Measurements from ENCODE around the gene PRDM16.
"Not testable (repeated sequence)": the region's sequence is repeated elsewhere in the genome, so short reads cannot be mapped to it uniquely, and the experiment has no call there.

Gene PRDM16

GRCh38 chr1:3227893-3228292 is 158.9 kb downstream of the PRDM16 start:
- DNase-seq (ENCODE audit: low spot score), result no peak

GRCh38 chr1:3229081-3229725 is 160.2 kb downstream of the PRDM16 start:
- no peak for DNase-seq (ENCODE audit: low spot score)

- no peak for DNase-seq (ENCODE audit: low spot score)
Measured at GRCh38 chr1:3230553-3230952, 161.6 kb downstream of the PRDM16 start.

GRCh38 chr1:3231245-3231644 is 162.2 kb downstream of the PRDM16 start:
- DNase-seq (ENCODE audit: low spot score), result no peak

GRCh38 chr1:3231826-3232225 is 162.8 kb downstream of the PRDM16 start:
- DNase-seq (ENCODE audit: low spot score), result no peak

GRCh38 chr1:3233031-3233430 is 164.0 kb downstream of the PRDM16 start:
- no peak for DNase-seq (ENCODE audit: low spot score)

- no peak for DNase-seq (ENCODE audit: low spot score)
Measured at GRCh38 chr1:3233551-3233950, 164.5 kb downstream of the PRDM16 start.

GRCh38 chr1:3234281-3234680 is 165.3 kb downstream of the PRDM16 start:
- DNase-seq (ENCODE audit: low spot score), result no peak

GRCh38 chr1:3234956-3235355 is 166.0 kb downstream of the PRDM16 start:
- no peak for DNase-seq (ENCODE audit: low spot score)

GRCh38 chr1:3235496-3235895 is 166.5 kb downstream of the PRDM16 start:
- no peak for DNase-seq (ENCODE audit: low spot score)

GRCh38 chr1:3236361-3236760 is 167.4 kb downstream of the PRDM16 start:
- DNase-seq (ENCODE audit: low spot score), result no peak

- DNase-seq (ENCODE audit: low spot score), result no peak
Measured at GRCh38 chr1:3236955-3237354, 168.0 kb downstream of the PRDM16 start.

- no peak for DNase-seq (ENCODE audit: low spot score)
Measured at GRCh38 chr1:3237570-3237969, 168.6 kb downstream of the PRDM16 start.

- DNase-seq (ENCODE audit: low spot score), result no peak
Measured at GRCh38 chr1:3237994-3238702, 169.1 kb downstream of the PRDM16 start.

- DNase-seq (ENCODE audit: low spot score), result no peak
Measured at GRCh38 chr1:3238703-3239278, 169.8 kb downstream of the PRDM16 start.

- not testable (repeated sequence) for DNase-seq (ENCODE audit: low spot score)
Measured at GRCh38 chr1:3239991-3240390, 171.0 kb downstream of the PRDM16 start.

- no peak for DNase-seq (ENCODE audit: low spot score)
Measured at GRCh38 chr1:3240524-3241235, 171.7 kb downstream of the PRDM16 start.

- DNase-seq (ENCODE audit: low spot score), result no peak
Measured at GRCh38 chr1:3241236-3241550, 172.2 kb downstream of the PRDM16 start.

GRCh38 chr1:3241673-3242407 is 172.8 kb downstream of the PRDM16 start:
- DNase-seq (ENCODE audit: low spot score), result no peak

GRCh38 chr1:3242408-3243260 is 173.6 kb downstream of the PRDM16 start:
- DNase-seq (ENCODE audit: low spot score), result no peak

- no peak for DNase-seq (ENCODE audit: low spot score)
Measured at GRCh38 chr1:3243304-3243703, 174.3 kb downstream of the PRDM16 start.

Measured in RKO (cell line).